HepG2 (cell line): Measurements from ENCODE around the gene MRFAP1L1. TPM values are rescaled to one million over a fixed set of nuclear protein-coding genes. Genes with fewer than 3 reads are reported as not detected.

Experiments used
- ATF1 ChIP-seq: IDR thresholded peaks from 2 replicates; pipeline ENCODE4 v1.6.1; 2016; ENCODE audit warnings: mild to moderate bottlenecking, control low read depth
- HNRNPLL ChIP-seq: fragments of 200-400 bp; formaldehyde crosslinking; IDR thresholded peaks from 2 replicates; pipeline ENCODE4 v1.6.1; 2017; ENCODE audit warnings: mild to moderate bottlenecking, low read depth, low read length; ENCODE audit not compliant: poor library complexity, severe bottlenecking
- HOXA5 ChIP-seq: sonication (generic); formaldehyde crosslinking; IDR thresholded peaks from 2 replicates; pipeline ENCODE4 v1.4.0; 2020; ENCODE audit warnings: missing genetic modification reagents
- NFE2L1 ChIP-seq: sonication (generic); formaldehyde crosslinking; IDR thresholded peaks from 2 replicates; pipeline ENCODE4 v1.4.0; 2020; ENCODE audit warnings: missing genetic modification reagents, mild to moderate bottlenecking, borderline replicate concordance
- PCBP1 ChIP-seq: fragments of 200-400 bp; formaldehyde crosslinking; IDR thresholded peaks from 2 replicates; pipeline ENCODE4 v1.6.1; 2017; ENCODE audit warnings: mild to moderate bottlenecking, low read depth, low read length, borderline replicate concordance
- RCOR2 ChIP-seq: IDR thresholded peaks from 2 replicates; pipeline ENCODE4 v1.6.1; 2016; ENCODE audit warnings: missing biosample characterization, missing genetic modification reagents
- SMAD9 ChIP-seq: sonication (generic); formaldehyde crosslinking; IDR thresholded peaks from 2 replicates; pipeline ENCODE4 v1.5.1; 2020; ENCODE audit warnings: mild to moderate bottlenecking, missing genetic modification reagents
- SMARCE1 ChIP-seq: fragments of 450-650 bp; IDR thresholded peaks from 2 replicates; pipeline ENCODE4 v1.6.1; 2017; ENCODE audit warnings: borderline replicate concordance
- SNRNP70 ChIP-seq: fragments of 200-400 bp; formaldehyde crosslinking; IDR thresholded peaks from 2 replicates; pipeline ENCODE4 v1.6.1; 2017; ENCODE audit warnings: mild to moderate bottlenecking, low read depth, low read length, moderate library complexity
- ZBTB38 ChIP-seq: sonication (generic); formaldehyde crosslinking; IDR thresholded peaks from 2 replicates; pipeline ENCODE4 v1.5.1; 2020; ENCODE audit warnings: mild to moderate bottlenecking, missing genetic modification reagents
- ZMYM3 ChIP-seq: sonication (generic); formaldehyde crosslinking; IDR thresholded peaks from 2 replicates; pipeline ENCODE4 v1.5.1; 2020; ENCODE audit warnings: mild to moderate bottlenecking, missing genetic modification reagents
- ZNF224 ChIP-seq: sonication (generic); formaldehyde crosslinking; IDR thresholded peaks from 2 replicates; pipeline ENCODE4 v1.5.0; 2020; ENCODE audit warnings: mild to moderate bottlenecking, missing genetic modification reagents
- ZNF263 ChIP-seq: sonication (generic); formaldehyde crosslinking; IDR thresholded peaks from 2 replicates; pipeline ENCODE4 v1.4.0; 2020; ENCODE audit warnings: missing genetic modification reagents
- polyA plus RNA-seq, 8 experiments: library from polyadenylated mRNA; depleted of rRNA in 3 of 8; stranded (reverse) in 7 of 8; unstranded in 1 of 8; fragments of >200 nt; fragmentation: Illumina TruSeq in 4 of 8; extraction: Trizol in 4 of 8; gene quantifications; 2 replicates each; pipeline versions ENCODE4 v1.2.1 to v1.2.3, GENCODE V29; 2011 to 2016; ENCODE audit warnings: low read depth in 4 of 8, missing spikeins in 1 of 8, mixed read lengths in 1 of 8; ENCODE audit not compliant: insufficient read depth in 1 of 8
- total RNA-seq, 5 experiments: library from RNA; depleted of rRNA; stranded (reverse); fragments of >200 nt; fragmentation: Illumina TruSeq; extraction: Trizol; gene quantifications; 2 replicates each; pipeline ENCODE4 v1.2.3, GENCODE V29; 2016; ENCODE audit warnings: low read depth in 1 of 5
- TF ChIP-seq, protein P1 (sequence below): sonication (generic); formaldehyde crosslinking; IDR thresholded peaks from 2 replicates; pipeline ENCODE4 v1.5.0; 2020; ENCODE audit warnings: missing genetic modification reagents, mild to moderate bottlenecking, borderline replicate concordance
- TF ChIP-seq, protein P2 (sequence below): sonication (generic); formaldehyde crosslinking; IDR thresholded peaks from 2 replicates; pipeline ENCODE4 v1.9.0; 2021; ENCODE audit warnings: missing genetic modification reagents, borderline replicate concordance
- TF ChIP-seq, protein P3 (sequence below): sonication (generic); formaldehyde crosslinking; IDR thresholded peaks from 2 replicates; pipeline ENCODE4 v1.4.0; 2020; ENCODE audit warnings: low read depth, mild to moderate bottlenecking, missing genetic modification reagents
- TF ChIP-seq, protein P4 (sequence below): sonication (generic); formaldehyde crosslinking; IDR thresholded peaks from 2 replicates; pipeline ENCODE4 v1.4.0; 2020; ENCODE audit warnings: missing genetic modification reagents, mild to moderate bottlenecking, borderline replicate concordance

The MRFAP1L1 gene
- total and polyA plus RNA-seq, 2 of the 13 experiments (the other 11 are each of a cell fraction or from before 2014, with no cell fraction given), result 44.8 to 76.6 TPM

DNA sequence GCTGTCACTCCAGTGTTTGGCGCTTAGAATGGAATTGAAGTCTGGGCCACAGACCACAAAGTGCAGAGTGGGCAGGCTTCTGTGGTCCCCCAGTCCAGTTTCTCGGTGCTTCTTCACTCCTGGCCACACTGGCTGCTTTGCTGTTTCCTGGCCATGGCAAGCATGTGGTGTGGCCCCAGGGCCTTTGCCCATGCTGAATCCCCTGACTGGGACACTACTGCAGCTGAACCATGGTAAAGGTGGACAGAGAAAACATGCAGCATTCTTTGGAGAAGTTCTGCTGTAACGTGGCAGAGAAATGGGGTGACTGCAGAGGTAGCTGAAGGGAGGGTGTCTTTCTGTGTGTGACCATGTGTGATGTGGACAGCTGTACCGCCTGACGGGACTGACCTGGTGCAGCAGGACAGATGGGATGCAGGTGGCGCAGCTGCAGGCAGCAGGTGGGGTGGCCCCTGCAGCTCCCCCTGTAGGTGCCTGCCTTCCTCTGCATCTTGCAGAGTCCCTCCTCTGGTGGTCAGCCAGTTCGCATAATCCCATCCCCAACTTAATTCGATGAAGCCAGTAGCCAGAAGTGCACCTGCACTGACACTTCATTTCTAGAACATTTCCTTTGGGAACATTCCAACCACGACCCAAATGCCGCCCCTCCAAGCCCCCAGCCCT lies 29.2 kb downstream of the MRFAP1L1 start (continued):
- TF ChIP-seq ATF1 (CRISPR knock-in tag) (no peak), ZBTB38 (CRISPR knock-in tag) (0 out of 2 replicates have a peak, but pooled peaks have one; percentile 24), SMARCE1 (no peak), HOXA5 (CRISPR knock-in tag) (no peak), ZMYM3 (CRISPR knock-in tag) (peak; percentile 76; the same call in 1 of the 2 replicates), SMAD9 (CRISPR knock-in tag) (no peak), ZNF224 (CRISPR knock-in tag) (no peak), SNRNP70 (no peak), RCOR2 (no peak), ZNF263 (CRISPR knock-in tag) (no peak), HNRNPLL (no peak), PCBP1 (no peak), NFE2L1 (no peak)
- TF ChIP-seq, protein P1, sequence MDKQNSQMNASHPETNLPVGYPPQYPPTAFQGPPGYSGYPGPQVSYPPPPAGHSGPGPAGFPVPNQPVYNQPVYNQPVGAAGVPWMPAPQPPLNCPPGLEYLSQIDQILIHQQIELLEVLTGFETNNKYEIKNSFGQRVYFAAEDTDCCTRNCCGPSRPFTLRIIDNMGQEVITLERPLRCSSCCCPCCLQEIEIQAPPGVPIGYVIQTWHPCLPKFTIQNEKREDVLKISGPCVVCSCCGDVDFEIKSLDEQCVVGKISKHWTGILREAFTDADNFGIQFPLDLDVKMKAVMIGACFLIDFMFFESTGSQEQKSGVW (CRISPR knock-in tag), result no peak
- TF ChIP-seq, protein P2, sequence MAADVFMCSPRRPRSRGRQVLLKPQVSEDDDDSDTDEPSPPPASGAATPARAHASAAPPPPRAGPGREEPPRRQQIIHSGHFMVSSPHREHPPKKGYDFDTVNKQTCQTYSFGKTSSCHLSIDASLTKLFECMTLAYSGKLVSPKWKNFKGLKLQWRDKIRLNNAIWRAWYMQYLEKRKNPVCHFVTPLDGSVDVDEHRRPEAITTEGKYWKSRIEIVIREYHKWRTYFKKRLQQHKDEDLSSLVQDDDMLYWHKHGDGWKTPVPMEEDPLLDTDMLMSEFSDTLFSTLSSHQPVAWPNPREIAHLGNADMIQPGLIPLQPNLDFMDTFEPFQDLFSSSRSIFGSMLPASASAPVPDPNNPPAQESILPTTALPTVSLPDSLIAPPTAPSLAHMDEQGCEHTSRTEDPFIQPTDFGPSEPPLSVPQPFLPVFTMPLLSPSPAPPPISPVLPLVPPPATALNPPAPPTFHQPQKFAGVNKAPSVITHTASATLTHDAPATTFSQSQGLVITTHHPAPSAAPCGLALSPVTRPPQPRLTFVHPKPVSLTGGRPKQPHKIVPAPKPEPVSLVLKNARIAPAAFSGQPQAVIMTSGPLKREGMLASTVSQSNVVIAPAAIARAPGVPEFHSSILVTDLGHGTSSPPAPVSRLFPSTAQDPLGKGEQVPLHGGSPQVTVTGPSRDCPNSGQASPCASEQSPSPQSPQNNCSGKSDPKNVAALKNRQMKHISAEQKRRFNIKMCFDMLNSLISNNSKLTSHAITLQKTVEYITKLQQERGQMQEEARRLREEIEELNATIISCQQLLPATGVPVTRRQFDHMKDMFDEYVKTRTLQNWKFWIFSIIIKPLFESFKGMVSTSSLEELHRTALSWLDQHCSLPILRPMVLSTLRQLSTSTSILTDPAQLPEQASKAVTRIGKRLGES (CRISPR knock-in tag), result no peak
- TF ChIP-seq, protein P3, sequence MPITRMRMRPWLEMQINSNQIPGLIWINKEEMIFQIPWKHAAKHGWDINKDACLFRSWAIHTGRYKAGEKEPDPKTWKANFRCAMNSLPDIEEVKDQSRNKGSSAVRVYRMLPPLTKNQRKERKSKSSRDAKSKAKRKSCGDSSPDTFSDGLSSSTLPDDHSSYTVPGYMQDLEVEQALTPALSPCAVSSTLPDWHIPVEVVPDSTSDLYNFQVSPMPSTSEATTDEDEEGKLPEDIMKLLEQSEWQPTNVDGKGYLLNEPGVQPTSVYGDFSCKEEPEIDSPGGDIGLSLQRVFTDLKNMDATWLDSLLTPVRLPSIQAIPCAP (CRISPR knock-in tag), result no peak
- TF ChIP-seq, protein P4, sequence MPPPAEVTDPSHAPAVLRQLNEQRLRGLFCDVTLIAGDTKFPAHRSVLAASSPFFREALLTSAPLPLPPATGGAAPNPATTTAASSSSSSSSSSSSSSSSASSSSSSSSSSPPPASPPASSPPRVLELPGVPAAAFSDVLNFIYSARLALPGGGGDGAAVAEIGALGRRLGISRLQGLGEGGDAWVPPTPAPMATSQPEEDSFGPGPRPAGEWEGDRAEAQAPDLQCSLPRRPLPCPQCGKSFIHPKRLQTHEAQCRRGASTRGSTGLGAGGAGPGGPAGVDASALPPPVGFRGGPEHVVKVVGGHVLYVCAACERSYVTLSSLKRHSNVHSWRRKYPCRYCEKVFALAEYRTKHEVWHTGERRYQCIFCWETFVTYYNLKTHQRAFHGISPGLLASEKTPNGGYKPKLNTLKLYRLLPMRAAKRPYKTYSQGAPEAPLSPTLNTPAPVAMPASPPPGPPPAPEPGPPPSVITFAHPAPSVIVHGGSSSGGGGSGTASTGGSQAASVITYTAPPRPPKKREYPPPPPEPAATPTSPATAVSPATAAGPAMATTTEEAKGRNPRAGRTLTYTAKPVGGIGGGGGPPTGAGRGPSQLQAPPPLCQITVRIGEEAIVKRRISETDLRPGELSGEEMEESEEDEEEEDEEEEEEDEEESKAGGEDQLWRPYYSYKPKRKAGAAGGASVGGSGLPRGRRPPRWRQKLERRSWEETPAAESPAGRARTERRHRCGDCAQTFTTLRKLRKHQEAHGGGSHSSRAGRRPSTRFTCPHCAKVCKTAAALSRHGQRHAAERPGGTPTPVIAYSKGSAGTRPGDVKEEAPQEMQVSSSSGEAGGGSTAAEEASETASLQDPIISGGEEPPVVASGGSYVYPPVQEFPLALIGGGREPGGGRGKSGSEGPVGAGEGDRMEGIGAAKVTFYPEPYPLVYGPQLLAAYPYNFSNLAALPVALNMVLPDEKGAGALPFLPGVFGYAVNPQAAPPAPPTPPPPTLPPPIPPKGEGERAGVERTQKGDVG (CRISPR knock-in tag), result no peak
